Measurements from ENCODE around the gene BTBD19.

- no peak for TF ChIP-seq POLR2A (IDR thresholded peaks at IDR 0.05)
- no peak for TF ChIP-seq CTCF (IDR thresholded peaks at IDR 0.05)
Measured at GRCh38 chr1:44832056-44832705, 23.9 kb downstream of the BTBD19 start.
